ENCODE data around the gene ULK4. TPM values are rescaled to one million over a fixed set of nuclear protein-coding genes. Genes with fewer than 3 reads are reported as not detected.

ULK4 gene
- total and polyA plus RNA-seq, 2 of the 4 experiments (the other 2 are of a cell fraction): 2.7 to 5.0 TPM

- dilution Hi-C loops (cut with HindIII; ENCODE audit: low sequenced_read_pairs, unreplicated experiment): no loop called here
- no CpG with 5 or more reads among the region's 2 CpGs for WGBS, 2 experiments (ENCODE audit: extremely low coverage in 2 of 2, insufficient read length in 1 of 2)
- H3K56ac ChIP-seq (ENCODE audit: extremely low read depth, insufficient read depth, low read length): no peak overlapping the region
- H3K4me3 ChIP-seq (ENCODE audit: insufficient read depth, low read depth, low read length): no peak overlapping the region
- H3K79me1 ChIP-seq (ENCODE audit: low read depth in 1 of 2, low read length in 2 of 2): no peaks in the 10 kb centered on the region
- H3K4me2 ChIP-seq (ENCODE audit: low read depth, low read length): no peak overlapping the region
- POLR2A ChIA-PET (ENCODE audit: unreplicated experiment): no interaction called here
- CTCF ChIA-PET: no interaction called here
- H3K9me1 ChIP-seq (ENCODE audit: insufficient read depth, low read length): no peaks in the 10 kb centered on the region
- no peaks in the 10 kb centered on the region for H3K4me1 ChIP-seq (ENCODE audit: control insufficient read depth, insufficient read depth, low read length)
- H4K5ac ChIP-seq (ENCODE audit: low read depth, low read length): no peak overlapping the region
- DNase-seq (no peak), ATAC-seq (ENCODE audit: low read depth) (no peak)
- no TSS peak for BruUV-seq (replicated peaks)
- no peak overlapping the region for H2AK9ac ChIP-seq (replicated peaks; ENCODE audit: low read depth, low read length, poor library complexity)
- no peaks in the 10 kb centered on the region for H3K36me3 ChIP-seq (ENCODE audit: control insufficient read depth, insufficient read depth, low read length)
- no peak overlapping the region for H3K4ac ChIP-seq (ENCODE audit: low read depth, low read length)
- no peak overlapping the region for H2BK20ac ChIP-seq (ENCODE audit: low read depth, low read length)
- no peak overlapping the region for H2BK120ac ChIP-seq (ENCODE audit: low read depth, low read length)
- H3K14ac ChIP-seq (replicated peaks; ENCODE audit: low read depth, low read length): no peak overlapping the region
- no peak overlapping the region for H4K91ac ChIP-seq (ENCODE audit: insufficient read depth, low read depth, low read length)
- H2AK5ac ChIP-seq (ENCODE audit: low read depth, low read length): no peak overlapping the region
- H3K9me3 ChIP-seq (ENCODE audit: control insufficient read depth, insufficient read depth, low read length): no peaks in the 10 kb centered on the region
- H2AFZ ChIP-seq (replicated peaks; ENCODE audit: low read length, poor library complexity): no peak overlapping the region
- no peak overlapping the region for H2BK15ac ChIP-seq (ENCODE audit: low read depth, low read length)
- H3K27ac ChIP-seq (ENCODE audit: insufficient read depth, low read length): no peak overlapping the region
- no peak overlapping the region for H3K18ac ChIP-seq (ENCODE audit: low read depth, low read length)
- no peak overlapping the region for H3K23ac ChIP-seq (ENCODE audit: low read depth, low read length)
- in situ Hi-C loops (cut with MboI; ENCODE audit: low sequenced_read_pairs): no loop called here
- no peak overlapping the region for H3K9ac ChIP-seq (ENCODE audit: low read depth, low read length)
- TF ChIP-seq CHD1 (IDR thresholded peaks at IDR 0.05; ENCODE audit: low read depth, low read length): no peak
- TF ChIP-seq NFE2L2 (IDR thresholded peaks at IDR 0.05; ENCODE audit: low read depth, low read length): no peak
- TF ChIP-seq CEBPB (IDR thresholded peaks at IDR 0.05; ENCODE audit: low read depth, low read length): peak; percentile 9; the same call in 1 of the 2 replicates
- intact Hi-C loops (cut with micrococcal nuclease): no loop called here
- H4K20me1 ChIP-seq (ENCODE audit: insufficient read depth, low read length): no peaks in the 10 kb centered on the region
- no peak overlapping the region for H4K8ac ChIP-seq (ENCODE audit: low read depth in 2 of 2, low read length in 2 of 2)
- H2BK5ac ChIP-seq (ENCODE audit: low read depth, low read length, poor library complexity, severe bottlenecking): no peak overlapping the region
- no peaks in the 10 kb centered on the region for H3K27me3 ChIP-seq (ENCODE audit: control insufficient read depth, insufficient read depth, low read length)
Observed at GRCh38 chr3:41592753-41593510, 369.0 kb downstream of the ULK4 start.
